Measurements from ENCODE around the gene CLCN6.

Gene CLCN6

GRCh38 chr1:11831945-11832725 lies 26.1 kb downstream of the CLCN6 start:
- DNase-seq: peak; percentile 19 to 58

GRCh38 chr1:11833497-11833896 lies 27.5 kb downstream of the CLCN6 start:
- DNase-seq: no peak

- DNase-seq: no peak
Observed at GRCh38 chr1:11833900-11834299, 27.9 kb downstream of the CLCN6 start.

- no peak for DNase-seq
Observed at GRCh38 chr1:11835441-11836225, 29.6 kb downstream of the CLCN6 start.

GRCh38 chr1:11836955-11837766 lies 31.2 kb downstream of the CLCN6 start:
- no peak for DNase-seq

- DNase-seq: no peak
Observed at GRCh38 chr1:11837767-11838348, 31.9 kb downstream of the CLCN6 start.

- DNase-seq: peak in 1 of 2 experiments; percentile 64
Observed at GRCh38 chr1:11838349-11839272, 32.6 kb downstream of the CLCN6 start.

- DNase-seq: no peak
Observed at GRCh38 chr1:11839727-11840705, 34.0 kb downstream of the CLCN6 start.

GRCh38 chr1:11841245-11842153 lies 35.5 kb downstream of the CLCN6 start:
- no peak for DNase-seq

GRCh38 chr1:11842154-11843041 lies 36.4 kb downstream of the CLCN6 start:
- DNase-seq: peak in 1 of 2 experiments; percentile 17

GRCh38 chr1:11845641-11846335 lies 39.8 kb downstream of the CLCN6 start:
- DNase-seq: no peak

GRCh38 chr1:11847667-11848372 lies 41.8 kb downstream of the CLCN6 start, which contains the start of gene NPPA:
NPPA (minus strand) TSS chr1:11847783; CDS start chr1:11847684, 99 bp downstream.
- DNase-seq: peak in 1 of 2 experiments; percentile 10

GRCh38 chr1:11848373-11848700 lies 42.3 kb downstream of the CLCN6 start:
- DNase-seq: no peak

GRCh38 chr1:11850156-11850555 lies 44.2 kb downstream of the CLCN6 start:
- no peak for DNase-seq

- no peak for DNase-seq
Observed at GRCh38 chr1:11851180-11851579, 45.2 kb downstream of the CLCN6 start.

- DNase-seq: no peak
Observed at GRCh38 chr1:11854519-11854918, 48.5 kb downstream of the CLCN6 start.

GRCh38 chr1:11855430-11855829 lies 49.4 kb downstream of the CLCN6 start:
- DNase-seq: no peak
